HG03457 (cell line): Measurements from ENCODE around the gene KCNIP1.
"Not testable (repeated sequence)": the region's sequence is repeated elsewhere in the genome, so short reads cannot be mapped to it uniquely, and the experiment has no call there.

Experiments
- ATAC-seq: cut with Tn5 transposase; IDR thresholded peaks from one replicate; pipeline ENCODE4 v1.9.1; 2021; ENCODE audit warnings: moderate number of reproducible peaks; ENCODE audit not compliant: unreplicated experiment

The KCNIP1 gene

GRCh38 chr5:170745481-170746071 is 241.8 kb downstream of the KCNIP1 start:
- ATAC-seq: no peak

DNA sequence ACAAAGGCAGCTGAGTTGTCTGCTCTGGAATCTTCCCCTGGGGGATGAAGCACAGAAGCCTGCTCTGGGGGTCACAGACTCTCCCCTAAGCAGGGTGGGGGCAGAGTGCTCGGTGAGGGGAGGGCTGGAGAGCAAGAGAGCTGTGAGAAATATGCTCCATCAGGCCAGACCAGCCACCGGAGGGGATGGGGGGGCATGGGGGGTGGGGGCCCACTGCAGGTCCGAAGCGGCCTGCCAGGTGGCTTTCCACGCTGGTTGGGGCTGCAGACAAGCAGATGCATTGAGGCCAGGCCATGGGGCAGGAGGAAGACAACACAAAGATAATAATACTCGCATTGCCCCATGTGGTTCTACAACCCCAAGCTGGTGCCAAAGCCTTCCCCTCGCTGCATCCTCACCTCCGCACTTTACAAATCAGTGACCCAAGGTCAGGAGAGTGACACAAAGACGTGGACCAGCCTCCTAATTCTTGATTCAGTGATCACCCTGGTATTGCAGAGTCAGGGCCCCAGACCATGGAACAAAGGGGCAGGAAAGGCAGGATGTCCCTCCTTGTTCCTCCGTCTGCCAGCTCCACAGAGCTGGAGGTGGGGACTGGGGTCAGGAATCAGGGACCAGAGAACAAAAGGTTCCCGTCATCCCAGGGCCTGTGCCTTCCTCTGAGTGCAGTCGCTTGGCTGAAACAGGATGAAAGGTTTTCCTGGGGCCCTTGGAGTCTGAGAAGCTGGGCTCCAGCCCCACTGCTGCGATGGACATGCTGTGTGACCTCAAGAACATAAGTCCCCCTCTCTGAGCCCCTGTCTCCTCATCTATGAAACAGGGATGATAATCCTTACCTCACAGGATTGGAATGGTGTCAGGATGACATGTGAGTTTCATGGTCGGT is 242.5 kb downstream of the KCNIP1 start:
- no peak for ATAC-seq

GRCh38 chr5:170746961-170747340 is 243.1 kb downstream of the KCNIP1 start:
- no peak for ATAC-seq

DNA sequence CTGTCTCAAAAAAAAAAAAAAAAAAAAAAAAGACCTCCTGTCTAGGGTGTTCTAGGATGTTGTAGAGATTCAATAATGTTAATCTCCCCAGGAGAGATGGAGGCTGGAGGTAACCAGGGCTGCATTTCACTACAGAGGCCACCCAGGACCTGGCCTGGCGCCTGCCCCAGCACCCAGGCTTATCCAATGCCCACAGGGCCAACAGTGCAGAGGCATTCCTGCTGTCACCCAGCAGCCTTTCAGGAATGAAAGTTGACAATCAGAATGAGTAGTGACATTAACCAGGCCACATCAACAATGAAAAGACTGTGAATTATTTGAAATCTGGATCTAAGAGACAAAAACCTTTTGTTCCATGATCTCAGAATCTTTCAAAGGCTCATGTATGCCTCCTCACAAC is 243.5 kb downstream of the KCNIP1 start:
- no peak for ATAC-seq

GRCh38 chr5:170747851-170748250 is 244.0 kb downstream of the KCNIP1 start:
- ATAC-seq: no peak

DNA sequence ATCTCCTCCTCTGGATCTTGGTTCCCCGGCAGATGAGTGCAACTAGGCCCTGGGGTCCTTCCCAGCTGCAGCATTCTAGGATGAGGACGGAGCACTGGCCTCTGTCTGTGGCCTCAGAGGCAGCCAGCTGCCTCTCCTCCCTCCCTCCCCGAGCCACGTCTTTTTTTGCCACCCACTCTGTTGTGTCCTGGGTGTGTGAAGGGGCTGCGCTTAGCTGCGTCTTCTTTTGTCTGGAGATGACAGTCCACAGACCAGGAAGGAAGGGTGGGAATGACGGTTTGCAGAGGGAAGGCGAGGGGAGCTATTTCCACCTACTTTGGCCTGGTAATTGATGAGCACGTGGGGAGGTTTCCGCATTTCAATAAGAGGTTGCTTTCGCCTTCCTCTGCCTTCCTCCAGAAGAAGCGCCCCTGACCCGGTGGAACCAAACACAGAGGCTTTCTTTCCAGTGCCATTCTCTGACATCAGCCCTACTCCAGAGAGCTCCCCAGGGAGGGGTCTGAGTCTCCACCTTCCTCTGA is 245.2 kb downstream of the KCNIP1 start:
- no peak for ATAC-seq

DNA sequence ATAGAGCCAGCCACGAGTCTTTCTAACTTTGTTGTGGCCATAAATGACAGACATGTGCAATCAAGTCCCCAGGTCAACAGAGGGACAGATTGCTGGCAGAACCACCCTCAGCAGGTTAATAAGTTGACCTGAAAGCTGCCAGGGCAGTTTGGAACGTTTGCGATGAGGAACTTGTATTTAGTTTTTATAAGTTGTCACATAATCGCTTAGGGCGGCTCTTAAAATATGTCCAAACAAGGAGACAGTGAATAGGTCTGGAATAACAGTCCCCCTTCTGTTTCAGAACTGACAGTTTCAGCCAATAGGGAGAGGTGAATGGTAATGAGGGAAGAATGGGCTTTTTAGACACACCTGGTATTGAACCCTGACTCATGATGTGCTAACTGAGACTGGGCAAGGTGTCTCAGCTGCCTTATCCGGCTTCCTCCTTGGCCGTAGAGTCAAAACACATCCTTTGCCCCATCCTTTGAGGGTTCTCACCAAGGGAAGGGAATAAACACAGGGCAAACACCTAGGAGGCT is 246.2 kb downstream of the KCNIP1 start:
- ATAC-seq: no peak

- ATAC-seq: no peak
Observed at GRCh38 chr5:170750791-170751190, 247.0 kb downstream of the KCNIP1 start.

- no peak for ATAC-seq
Observed at GRCh38 chr5:170751631-170752030, 247.8 kb downstream of the KCNIP1 start.

DNA sequence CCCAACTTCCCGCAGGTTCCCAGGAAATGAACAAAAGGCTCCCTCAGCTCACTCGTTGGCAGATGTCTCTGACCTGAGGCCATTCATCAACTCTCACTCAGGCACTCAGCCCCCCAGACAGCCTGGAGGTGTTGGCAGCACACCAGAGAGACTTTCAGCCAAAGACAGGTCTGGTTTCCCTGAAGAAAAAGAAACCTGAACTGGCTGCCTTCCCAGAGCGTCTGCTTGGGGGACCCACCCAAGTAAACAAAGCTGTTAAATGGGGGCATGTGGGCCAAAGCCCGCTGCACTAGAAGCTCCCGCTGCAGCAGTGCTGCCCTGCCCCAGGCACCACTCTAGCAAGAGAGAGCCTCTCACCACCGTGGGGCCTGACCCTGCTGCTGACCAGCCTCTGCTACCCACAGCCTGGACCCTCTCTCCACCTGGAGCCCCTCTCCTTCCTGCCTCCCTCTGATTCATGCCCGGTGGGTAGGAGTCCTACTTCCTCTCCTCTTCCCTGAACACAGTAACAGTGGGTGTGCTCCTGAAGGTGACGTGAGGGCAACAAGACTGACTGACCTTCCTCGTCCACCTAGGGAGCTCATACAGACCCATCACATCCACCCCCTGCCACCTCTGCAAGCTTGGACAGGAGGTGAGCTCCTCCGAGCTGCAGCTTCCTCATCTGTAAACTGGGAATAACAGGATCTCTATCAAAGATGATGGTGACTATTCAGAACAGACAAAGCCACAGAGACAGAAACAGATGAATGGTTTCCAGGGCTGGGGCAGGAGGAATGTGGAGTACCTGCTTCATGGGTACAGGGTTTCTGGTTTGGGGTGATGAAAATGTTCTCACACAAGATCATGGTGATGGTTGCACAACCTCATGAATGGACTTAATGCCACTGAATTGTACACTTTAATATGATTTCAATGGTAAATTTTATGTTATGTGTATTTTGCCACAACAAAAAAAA is 248.7 kb downstream of the KCNIP1 start:
- ATAC-seq: no peak

- ATAC-seq: no peak
Observed at GRCh38 chr5:170753311-170753710, 249.5 kb downstream of the KCNIP1 start.

GRCh38 chr5:170754508-170754907 is 250.7 kb downstream of the KCNIP1 start:
- ATAC-seq: not testable (repeated sequence)

DNA sequence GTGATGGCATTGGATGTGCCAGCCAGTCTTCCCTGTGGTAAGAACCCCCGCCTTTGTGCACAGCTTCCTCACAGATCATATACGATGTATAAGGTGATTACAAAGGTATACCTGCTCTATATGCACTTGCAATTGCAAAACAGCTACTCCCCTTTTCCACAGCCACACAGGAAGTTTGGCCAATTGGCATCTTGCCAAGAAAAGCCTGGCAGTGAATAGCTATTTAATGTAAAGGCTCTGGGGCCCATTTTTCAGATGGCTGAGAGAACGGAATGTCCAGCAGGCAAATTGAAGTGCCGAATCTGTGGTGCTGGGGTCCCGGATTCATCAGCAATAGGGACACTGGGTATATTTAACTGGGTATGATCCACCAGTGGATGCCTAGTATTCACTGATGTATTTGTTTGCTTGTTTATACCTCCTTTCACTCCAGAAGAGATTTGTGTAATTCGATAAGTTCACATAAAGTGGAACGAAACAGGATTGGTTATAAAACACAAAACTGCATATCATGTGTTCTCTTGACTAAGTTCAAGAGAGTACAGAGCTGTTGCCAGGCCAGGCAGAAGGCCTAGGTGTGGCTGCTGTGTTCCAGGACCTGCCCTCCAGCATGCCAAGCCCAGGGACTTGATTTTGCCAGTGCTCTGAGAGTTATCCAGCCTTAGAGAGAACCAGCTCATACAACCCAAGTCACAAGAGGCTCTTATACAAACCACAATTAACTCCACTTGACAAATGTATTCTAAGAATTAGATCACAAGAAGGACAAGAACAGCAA is 252.0 kb downstream of the KCNIP1 start:
- no peak for ATAC-seq

- ATAC-seq: no peak
Observed at GRCh38 chr5:170756691-170757090, 252.9 kb downstream of the KCNIP1 start.

DNA sequence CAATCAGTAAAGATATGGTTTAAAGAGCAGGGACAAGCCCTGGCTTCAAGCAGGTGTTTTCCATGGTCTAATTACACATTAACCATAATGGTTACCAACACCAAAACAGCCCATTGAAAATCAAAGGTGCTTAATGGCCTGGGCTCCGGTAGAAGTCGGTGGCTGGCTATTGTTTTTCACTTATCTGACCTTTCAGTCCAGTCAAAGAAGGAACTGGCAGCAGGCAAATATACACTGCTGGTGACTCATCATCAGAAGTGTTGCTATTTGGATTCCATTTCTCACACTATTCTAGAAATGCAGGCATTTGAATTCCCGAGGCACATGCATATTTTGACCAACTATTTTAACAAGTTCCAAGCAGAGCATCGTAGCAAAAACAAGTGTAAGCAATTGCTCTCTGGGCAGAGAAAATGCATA is 253.4 kb downstream of the KCNIP1 start:
- ATAC-seq: peak; percentile 95

DNA sequence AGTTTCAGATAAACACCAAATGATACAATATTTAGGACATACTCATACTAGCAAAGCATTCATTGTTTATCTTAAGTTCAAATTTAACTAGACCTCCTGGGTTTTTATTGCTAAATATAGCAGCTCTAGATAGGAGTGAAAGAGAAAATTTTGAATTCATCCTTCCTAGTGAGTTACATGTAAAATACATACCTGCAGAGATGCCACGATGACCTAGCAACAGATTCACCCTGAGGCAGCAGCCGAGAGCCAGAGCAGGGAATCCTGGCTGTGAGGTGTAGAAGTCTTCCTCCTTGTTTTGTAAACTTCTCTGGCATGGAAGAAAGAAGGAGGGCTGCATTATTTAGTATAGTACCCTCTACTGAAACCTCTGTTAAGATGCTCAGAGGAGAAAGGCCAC is 253.8 kb downstream of the KCNIP1 start:
- ATAC-seq: no peak

DNA sequence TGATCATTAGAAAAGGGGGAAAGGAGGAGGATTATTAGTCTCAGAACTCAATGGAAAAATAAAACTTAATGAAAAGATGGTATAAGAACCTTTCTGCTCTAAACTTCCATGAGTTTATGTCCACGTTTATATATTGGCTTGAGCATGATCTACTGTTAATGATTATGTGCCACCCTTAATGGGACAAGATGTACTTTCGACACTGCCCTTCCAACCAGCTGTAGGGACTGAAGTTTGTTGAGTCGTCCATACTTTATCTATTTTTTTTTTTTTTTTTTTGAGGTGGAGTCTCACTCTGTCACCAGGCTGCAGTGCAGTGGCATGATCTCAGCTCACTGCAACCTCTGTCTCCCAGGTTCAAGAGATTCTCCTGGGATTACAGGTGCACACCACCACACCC is 254.7 kb downstream of the KCNIP1 start:
- no peak for ATAC-seq

- ATAC-seq: no peak
Observed at GRCh38 chr5:170760113-170760512, 256.3 kb downstream of the KCNIP1 start.

GRCh38 chr5:170761048-170761707 is 257.4 kb downstream of the KCNIP1 start:
- ATAC-seq: no peak

DNA sequence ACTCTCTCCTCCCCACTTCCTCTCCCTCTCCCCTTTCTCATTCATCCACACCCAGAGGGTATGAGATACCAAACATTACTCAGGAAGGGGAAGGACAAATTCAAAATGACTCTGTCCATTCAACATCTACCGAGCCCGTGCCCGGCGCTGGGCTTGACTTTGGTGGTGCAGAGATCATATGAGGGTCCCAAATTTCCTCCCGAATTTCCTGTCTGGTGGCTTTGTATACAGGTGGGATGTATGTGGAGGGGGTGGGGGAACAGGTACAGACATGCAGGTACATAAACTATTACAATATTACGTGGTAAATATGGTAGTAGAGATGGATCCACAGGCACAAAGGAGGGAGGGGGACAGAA is 257.9 kb downstream of the KCNIP1 start:
- no peak for ATAC-seq
